MCF 10A (cell line): ENCODE results near the gene ADIRF. TPM values are rescaled to one million over a fixed set of nuclear protein-coding genes. Genes with fewer than 3 reads are reported as not detected.
"Not testable (repeated sequence)": the region's sequence is repeated elsewhere in the genome, so short reads cannot be mapped to it uniquely, and the experiment has no call there.

Experiments used
- BruUV-seq: library from RNA; stranded (reverse); fragments of 400-500 nt; replicated peaks from 2 replicates; lab custom pipeline; 2021; lab: Mats Ljungman, UMichigan
- CTCF ChIA-PET: fragments of 300-600 bp; sonication (Branson Sonifier 250); formaldehyde crosslinking; extraction: SDS; loops from one replicate; lab custom pipeline; 2021; ENCODE audit warnings: antibody characterized with exemption, inconsistent platforms; lab: Yijun Ruan, JAX
- POLR2A ChIA-PET: fragments of 300-600, 350-650 bp; sonication (Branson Sonifier 250); formaldehyde crosslinking; extraction: SDS; loops from one replicate; lab custom pipeline; 2020; ENCODE audit warnings: antibody characterized with exemption, inconsistent platforms; lab: Yijun Ruan, JAX
- DNase-seq: peaks from one replicate; pipeline ENCODE4 v3.0.0-alpha.2; 2018; ENCODE audit not compliant: unreplicated experiment
- H3K27ac Mint-ChIP-seq: one replicate; pipeline ENCODE4 v1.8.0; 2022; ENCODE audit warnings: mild to moderate bottlenecking, low read depth, mixed read lengths; ENCODE audit not compliant: unreplicated experiment
- H3K27me3 Mint-ChIP-seq: one replicate; pipeline ENCODE4 v1.8.0; 2022; ENCODE audit warnings: mixed read lengths; ENCODE audit not compliant: insufficient read depth, unreplicated experiment
- H3K36me3 Mint-ChIP-seq: one replicate; pipeline ENCODE4 v1.8.0; 2022; ENCODE audit warnings: mild to moderate bottlenecking, moderate library complexity, mixed read lengths; ENCODE audit not compliant: insufficient read depth, unreplicated experiment
- H3K4me1 Mint-ChIP-seq: one replicate; pipeline ENCODE4 v1.8.0; 2022; ENCODE audit warnings: mixed read lengths; ENCODE audit not compliant: insufficient read depth, unreplicated experiment
- H3K4me3 Mint-ChIP-seq: one replicate; pipeline ENCODE4 v1.8.0; 2022; ENCODE audit warnings: mild to moderate bottlenecking, moderate library complexity, mixed read lengths; ENCODE audit not compliant: unreplicated experiment
- H3K9me3 Mint-ChIP-seq: one replicate; pipeline ENCODE4 v1.8.0; 2022; ENCODE audit warnings: mixed read lengths; ENCODE audit not compliant: unreplicated experiment
- CTCF ChIP-seq: fragments of 200-600 bp; IDR thresholded peaks from one replicate; pipeline ENCODE4 v1.8.0; 2022; ENCODE audit warnings: antibody characterized with exemption, mild to moderate bottlenecking; ENCODE audit not compliant: unreplicated experiment
- intact Hi-C: fragments of 100-400 bp; cut with micrococcal nuclease; formaldehyde crosslinking; loops from 2 replicates; pipeline ENCODE4 v1.14.1; 2022
- total RNA-seq: library from RNA; stranded (reverse); gene quantifications from 2 replicates; pipeline ENCODE4 v1.2.3, GENCODE V29; 2022

ADIRF gene
- total RNA-seq, 1 experiment from 2014 or later: 60.3 TPM

DNA sequence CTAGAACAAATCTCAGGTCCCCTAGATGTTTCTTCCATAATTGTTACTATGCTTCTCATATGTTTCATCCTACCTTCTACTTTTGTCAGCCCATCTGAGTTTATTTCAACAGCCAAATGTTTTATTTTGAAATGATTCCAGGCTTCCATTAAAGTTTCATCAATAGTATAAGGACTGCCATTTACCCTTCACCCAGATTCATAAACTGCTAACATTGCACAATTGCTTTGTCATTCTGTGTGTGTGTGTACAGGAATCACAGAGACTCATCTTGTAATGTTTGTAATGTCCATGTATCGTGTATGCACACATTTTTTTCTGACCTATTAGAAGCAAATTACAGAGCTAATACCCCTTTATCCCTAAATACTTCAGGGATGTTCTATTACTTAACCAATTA is 36.4 kb upstream of the ADIRF start:
- H3K27ac Mint-ChIP-seq: peak overlapping the region; percentile 8
- no peak overlapping the region for H3K4me3 Mint-ChIP-seq
- H3K36me3 Mint-ChIP-seq: peaks cover 28% of the 10 kb centered on the region
- peaks cover 6% of the 10 kb centered on the region for H3K4me1 Mint-ChIP-seq
- H3K9me3 Mint-ChIP-seq: no peaks in the 10 kb centered on the region
- peak; percentile 56 for DNase-seq
- ChIA-PET POLR2A (interaction anchor here (0.6 kb wide), 1 partner anchor 156 kb away, joined by 4 read pairs; no protein-coding TSS in a partner anchor), CTCF (interaction anchor here (0.6 to 0.7 kb wide), 2 partner anchors 7 to 151 kb away, joined by 3 read pairs; no protein-coding TSS in a partner anchor)
- no peak for TF ChIP-seq CTCF
- intact Hi-C loops: no loop called here
- H3K27me3 Mint-ChIP-seq: no peaks in the 10 kb centered on the region
- BruUV-seq: no TSS peak

GRCh38 chr10:86932674-86933073 is 35.6 kb upstream of the ADIRF start:
- Mint-ChIP-seq H3K36me3 (peaks cover 28% of the 10 kb centered on the region), H3K4me3 (no peak overlapping the region), H3K4me1 (peaks cover 6% of the 10 kb centered on the region), H3K9me3 (no peaks in the 10 kb centered on the region), H3K27ac (no peak overlapping the region), H3K27me3 (no peaks in the 10 kb centered on the region)
- BruUV-seq: no TSS peak
- ChIA-PET POLR2A (no interaction called here), CTCF (interaction anchor here (0.6 to 1.3 kb wide), 4 partner anchors 11 to 242 kb away, joined by 3 to 4 read pairs (median 3); no protein-coding TSS in a partner anchor)
- no peak for DNase-seq
- no peak for TF ChIP-seq CTCF
- intact Hi-C loops: no loop called here

DNA sequence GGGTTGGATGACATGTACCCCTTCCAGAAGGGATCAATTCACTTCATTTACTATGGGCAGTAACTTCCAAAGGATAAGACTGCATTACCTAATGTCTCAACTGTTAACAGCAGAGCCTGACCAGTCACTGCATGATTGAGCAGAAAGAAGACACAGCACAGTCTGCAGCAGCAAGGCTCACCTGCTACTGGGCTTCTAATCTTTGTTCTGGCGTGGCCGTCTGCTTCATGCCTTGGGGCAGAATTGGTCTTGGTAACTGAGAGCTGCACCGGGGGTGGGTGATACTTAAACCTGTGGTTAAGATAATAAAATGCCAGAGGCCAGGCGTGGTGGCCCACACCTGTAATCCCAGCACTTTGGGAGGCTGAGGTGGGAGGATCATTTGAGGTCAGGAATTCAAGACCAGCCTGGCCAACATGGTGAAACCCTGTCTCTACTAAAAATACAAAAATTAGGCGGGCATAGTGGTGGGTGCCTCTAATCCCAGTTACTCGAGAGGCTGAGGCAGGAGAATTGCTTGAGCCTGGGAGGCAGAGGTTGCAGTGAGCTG is 34.0 kb upstream of the ADIRF start:
- POLR2A ChIA-PET: not testable (repeated sequence)

DNA sequence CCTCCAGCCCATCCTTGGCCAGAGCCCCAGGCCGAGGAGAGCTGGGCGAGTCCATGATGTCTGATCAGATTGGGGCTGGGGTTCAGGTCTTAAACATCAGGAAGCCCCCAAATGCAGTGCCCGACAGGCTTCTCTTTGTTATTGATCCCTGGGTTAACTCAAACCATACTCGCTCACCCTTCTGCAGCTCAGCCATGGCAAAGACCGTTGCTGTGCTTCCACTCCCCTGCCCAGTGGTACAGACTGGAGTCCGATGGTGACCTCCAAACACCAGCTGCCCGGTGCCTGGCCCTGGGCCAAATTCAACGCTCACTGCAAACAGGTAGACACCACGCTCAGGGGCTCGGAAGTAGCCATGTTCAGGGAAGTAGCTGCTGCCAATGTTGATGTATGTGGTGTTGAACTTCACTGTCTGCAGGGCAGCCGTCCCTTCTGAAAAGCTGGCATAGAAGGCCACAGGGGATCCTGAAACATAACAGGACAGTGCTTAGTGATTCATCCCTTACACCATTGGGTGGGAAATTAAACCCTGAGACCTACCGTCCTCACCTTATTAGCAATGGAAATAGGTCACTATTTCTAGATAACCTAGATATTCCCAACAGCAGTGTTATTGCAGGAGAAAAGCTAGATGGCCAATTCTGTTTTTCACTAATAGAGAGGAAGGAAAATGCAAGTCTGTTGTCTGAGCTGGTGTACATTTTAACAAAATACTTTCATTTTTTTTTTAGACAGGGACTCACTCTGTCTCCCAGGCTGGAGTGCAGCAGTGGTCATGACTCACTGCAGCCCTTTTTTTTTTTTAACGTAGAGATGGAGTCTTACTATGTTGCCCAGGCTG is 31.4 kb upstream of the ADIRF start:
- POLR2A ChIA-PET: interaction anchor here (0.6 to 2.4 kb wide), 2 partner anchors 16 to 34 kb away, joined by 5 to 9 read pairs; no protein-coding TSS in a partner anchor
- Mint-ChIP-seq H3K27ac (no peak overlapping the region), H3K4me3 (no peak overlapping the region), H3K9me3 (no peaks in the 10 kb centered on the region), H3K4me1 (peaks cover 2% of the 10 kb centered on the region), H3K36me3 (no peaks in the 10 kb centered on the region), H3K27me3 (no peaks in the 10 kb centered on the region)
- intact Hi-C loops: no loop called here
- no peak for TF ChIP-seq CTCF
- no TSS peak for BruUV-seq
- DNase-seq: peak; percentile 25
- CTCF ChIA-PET: interaction anchor here (0.5 to 6.5 kb wide), 6 partner anchors 22 to 1995 kb away, joined by 4 to 66 read pairs (median 15); partner anchors contain the start of genes ADIRF and SNCG

More for the DNA sequence above, 34.0 kb upstream of the ADIRF start:
- CTCF ChIA-PET: interaction anchor here (0.5 kb wide), 1 partner anchor 108 kb away, joined by 3 read pairs; no protein-coding TSS in a partner anchor
- BruUV-seq, H3K27ac Mint-ChIP-seq, intact Hi-C loops, H3K4me3 Mint-ChIP-seq, H3K9me3 Mint-ChIP-seq, H3K4me1 Mint-ChIP-seq, H3K27me3 Mint-ChIP-seq: not testable (repeated sequence)
- DNase-seq: peak; percentile 28
- peaks cover 16% of the 10 kb centered on the region for H3K36me3 Mint-ChIP-seq
